GM12873 (cell line): ENCODE results near the gene KCNQ2.

ENCODE experiments used
- CTCF ChIP-seq: IDR thresholded peaks from 2 replicates; pipeline ENCODE4 v1.5.1; 2012; ENCODE audit warnings: low read depth, mild to moderate bottlenecking, moderate library complexity, low read length, control low read depth; ENCODE audit not compliant: insufficient read depth; ENCODE audit errors: missing control alignments

Gene KCNQ2

GRCh38 chr20:63416631-63417030 lies 55.8 kb downstream of the KCNQ2 start:
- TF ChIP-seq CTCF: no peak

- no peak for TF ChIP-seq CTCF
These were observed 56.6 kb downstream of the KCNQ2 start for GRCh38 chr20:63415647-63416391.

- TF ChIP-seq CTCF: no peak
These were observed 57.6 kb downstream of the KCNQ2 start for GRCh38 chr20:63414720-63415430.

GRCh38 chr20:63413963-63414684 lies 58.3 kb downstream of the KCNQ2 start:
- TF ChIP-seq CTCF: no peak

GRCh38 chr20:63413323-63413722 lies 59.1 kb downstream of the KCNQ2 start:
- TF ChIP-seq CTCF: no peak

- no peak for TF ChIP-seq CTCF
These were observed 59.6 kb downstream of the KCNQ2 start for GRCh38 chr20:63412889-63413288.

GRCh38 chr20:63411898-63412631 lies 60.4 kb downstream of the KCNQ2 start:
- no peak for TF ChIP-seq CTCF
